Thoracic aorta (tissue), 2 donors: ENCODE data around the gene PKM. TPM values are rescaled to one million over a fixed set of nuclear protein-coding genes. Genes with fewer than 3 reads are reported as not detected.

Experiments
- ATAC-seq: fragments of 150-250 bp; one replicate; pipeline ENCODE4 v1.8.0; 2017; ENCODE audit warnings: low read depth; ENCODE audit not compliant: insufficient number of reproducible peaks, low FRiP score
- DNase-seq: peaks from one replicate; pipeline ENCODE4 v3.0.0-alpha.2; 2020; ENCODE audit warnings: low spot score
- H3K27ac ChIP-seq, 2 donors: fragments of 200-600 bp; sonication (generic); 1 replicate in 1 of 2; 2 replicates in 1 of 2; pipeline ENCODE4 v1.5.1; 2016; ENCODE audit warnings: mild to moderate bottlenecking in 2 of 2, moderate library complexity in 2 of 2
- H3K27me3 ChIP-seq: fragments of 200-600 bp; sonication (generic); replicated peaks from 2 replicates; pipeline ENCODE4 v1.6.0; 2016; ENCODE audit warnings: mild to moderate bottlenecking; ENCODE audit not compliant: insufficient read depth
- H3K36me3 ChIP-seq: fragments of 200-600 bp; sonication (generic); one replicate; pipeline ENCODE4 v1.5.1; 2016
- H3K4me1 ChIP-seq, 2 donors: fragments of 200-600 bp; sonication (generic); 1 replicate in 1 of 2; 2 replicates in 1 of 2; pipeline versions ENCODE4 v1.5.1 to v1.6.0; 2016; ENCODE audit warnings: low read depth in 2 of 2, mild to moderate bottlenecking in 1 of 2; ENCODE audit not compliant: control insufficient read depth in 1 of 2
- H3K4me3 ChIP-seq: fragments of 200-600 bp; sonication (generic); 2 replicates; pipeline ENCODE4 v1.5.1; 2016; ENCODE audit warnings: mild to moderate bottlenecking
- H3K9me3 ChIP-seq: fragments of 200-600 bp; sonication (generic); 2 replicates; pipeline ENCODE4 v1.5.1; 2016
- total RNA-seq, 2 donors: library from RNA; depleted of rRNA; stranded (reverse); fragments of >200 nt; gene quantifications; one replicate each; pipeline versions ENCODE4 v1.1.0 to v1.2.3, GENCODE V29; 2016
- TF ChIP-seq, protein P1 (sequence below): fragments of 200-600 bp; sonication (generic); IDR thresholded peaks from one replicate; pipeline ENCODE4 v1.5.1; 2019; ENCODE audit warnings: antibody characterized with exemption

Gene PKM
- total RNA-seq, 2 donors from 2014 or later = 515 to 544 TPM

DNA sequence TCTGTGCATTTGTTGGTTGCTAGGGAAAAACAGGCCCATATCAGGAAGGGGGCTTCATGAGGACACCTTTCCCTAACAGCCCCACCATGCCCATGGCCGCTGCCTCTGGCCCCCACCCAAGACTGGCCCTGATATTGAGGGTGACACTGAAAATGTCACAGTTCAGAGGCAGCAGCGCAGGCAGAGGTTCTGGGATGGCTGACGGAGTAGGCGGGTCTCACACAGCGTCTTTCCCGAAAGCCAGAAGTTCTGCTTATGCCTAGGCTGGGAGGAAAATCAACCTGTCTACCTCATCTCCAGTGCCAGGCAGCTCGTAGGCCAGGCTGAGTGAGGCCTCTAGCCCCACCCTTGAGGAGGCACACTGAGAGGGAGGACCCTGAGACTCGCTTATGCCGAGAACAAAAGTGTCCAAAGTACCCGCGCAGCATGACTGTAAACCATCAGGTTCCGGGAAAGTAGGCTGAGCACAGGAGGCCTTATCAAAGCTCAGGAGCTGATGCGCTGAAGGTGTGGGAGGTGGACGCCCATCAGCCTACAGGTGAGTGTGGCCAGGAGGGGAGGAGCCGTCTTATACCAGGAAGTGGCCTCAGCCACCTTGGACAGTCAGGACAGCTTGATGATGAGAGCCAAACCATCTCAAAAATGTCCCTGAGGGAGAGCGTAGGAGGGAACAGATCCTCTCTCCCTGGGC is 60.9 kb downstream of the PKM start:
- Histone ChIP-seq H3K4me1 (peaks cover 0 to 12% of the 10 kb centered on the region in 2 donors), H3K9me3 (no peaks in the 10 kb centered on the region), H3K27me3 (no peaks in the 10 kb centered on the region), H3K27ac (no peak overlapping the region), H3K36me3 (no peaks in the 10 kb centered on the region), H3K4me3 (no peak overlapping the region)
- ATAC-seq = no peak
- no peak for DNase-seq
- TF ChIP-seq, protein P1, sequence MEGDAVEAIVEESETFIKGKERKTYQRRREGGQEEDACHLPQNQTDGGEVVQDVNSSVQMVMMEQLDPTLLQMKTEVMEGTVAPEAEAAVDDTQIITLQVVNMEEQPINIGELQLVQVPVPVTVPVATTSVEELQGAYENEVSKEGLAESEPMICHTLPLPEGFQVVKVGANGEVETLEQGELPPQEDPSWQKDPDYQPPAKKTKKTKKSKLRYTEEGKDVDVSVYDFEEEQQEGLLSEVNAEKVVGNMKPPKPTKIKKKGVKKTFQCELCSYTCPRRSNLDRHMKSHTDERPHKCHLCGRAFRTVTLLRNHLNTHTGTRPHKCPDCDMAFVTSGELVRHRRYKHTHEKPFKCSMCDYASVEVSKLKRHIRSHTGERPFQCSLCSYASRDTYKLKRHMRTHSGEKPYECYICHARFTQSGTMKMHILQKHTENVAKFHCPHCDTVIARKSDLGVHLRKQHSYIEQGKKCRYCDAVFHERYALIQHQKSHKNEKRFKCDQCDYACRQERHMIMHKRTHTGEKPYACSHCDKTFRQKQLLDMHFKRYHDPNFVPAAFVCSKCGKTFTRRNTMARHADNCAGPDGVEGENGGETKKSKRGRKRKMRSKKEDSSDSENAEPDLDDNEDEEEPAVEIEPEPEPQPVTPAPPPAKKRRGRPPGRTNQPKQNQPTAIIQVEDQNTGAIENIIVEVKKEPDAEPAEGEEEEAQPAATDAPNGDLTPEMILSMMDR = no peak

GRCh38 chr15:72169236-72169920 is 61.6 kb downstream of the PKM start:
- TF ChIP-seq, protein P1 = no peak
- Histone ChIP-seq H3K27ac (no peak overlapping the region), H3K36me3 (no peaks in the 10 kb centered on the region), H3K27me3 (no peaks in the 10 kb centered on the region), H3K4me3 (no peak overlapping the region), H3K9me3 (no peaks in the 10 kb centered on the region), H3K4me1 (peaks cover 0 to 12% of the 10 kb centered on the region in 2 donors)
- ATAC-seq = no peak
- no peak for DNase-seq

DNA sequence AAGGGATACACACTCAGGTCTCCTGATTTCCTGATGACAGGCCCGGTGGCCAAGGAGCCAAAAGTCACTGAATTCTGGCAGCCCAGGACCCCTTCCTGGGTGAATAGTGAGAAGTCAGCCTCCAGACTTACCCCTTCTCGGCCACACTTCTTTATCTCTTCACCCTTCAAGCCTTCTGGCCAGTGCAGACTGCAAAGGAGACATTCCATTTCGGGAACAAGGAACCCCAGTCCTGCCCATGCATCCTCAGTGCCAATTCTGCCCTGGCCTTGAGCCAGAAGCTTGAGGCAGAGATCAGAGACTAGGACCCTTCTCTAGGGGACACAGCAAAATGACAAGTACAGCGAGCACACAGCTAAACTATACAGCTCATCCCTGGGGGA is 62.2 kb downstream of the PKM start:
- Histone ChIP-seq H3K4me3 (no peak overlapping the region), H3K27ac (no peak overlapping the region), H3K36me3 (no peaks in the 10 kb centered on the region), H3K4me1 (peaks cover 0 to 12% of the 10 kb centered on the region in 2 donors), H3K9me3 (no peaks in the 10 kb centered on the region), H3K27me3 (no peaks in the 10 kb centered on the region)
- TF ChIP-seq, protein P1 = no peak
- ATAC-seq = no peak
- no peak for DNase-seq

GRCh38 chr15:72168131-72168807 is 62.7 kb downstream of the PKM start:
- TF ChIP-seq, protein P1 = no peak
- Histone ChIP-seq H3K9me3 (no peaks in the 10 kb centered on the region), H3K27ac (no peak overlapping the region), H3K36me3 (no peaks in the 10 kb centered on the region), H3K4me1 (peaks cover 0 to 12% of the 10 kb centered on the region in 2 donors), H3K4me3 (no peak overlapping the region), H3K27me3 (no peaks in the 10 kb centered on the region)
- DNase-seq = no peak
- no peak for ATAC-seq

GRCh38 chr15:72167445-72167844 is 63.5 kb downstream of the PKM start:
- H3K36me3 ChIP-seq = no peaks in the 10 kb centered on the region
- H3K9me3 ChIP-seq = no peaks in the 10 kb centered on the region
- DNase-seq = no peak
- no peak overlapping the region for H3K4me3 ChIP-seq
- no peak for ATAC-seq
- TF ChIP-seq, protein P1 = no peak
- no peaks in the 10 kb centered on the region for H3K27me3 ChIP-seq
- no peak overlapping the region for H3K27ac ChIP-seq
- H3K4me1 ChIP-seq = peaks cover 0 to 12% of the 10 kb centered on the region in 2 donors
